PC-9 (cell line): ENCODE data around the gene SYK.

Source experiments
- EZH2 ChIP-seq: fragments of 200-600 bp; sonication (generic); IDR thresholded peaks from 2 replicates; pipeline ENCODE4 v1.8.0; 2017; ENCODE audit warnings: antibody characterized with exemption, low read depth
- TF ChIP-seq, protein P1 (sequence below): fragments of 200-600 bp; sonication (generic); conservative IDR thresholded peaks from 2 replicates; pipeline ENCODE4 v1.6.1; 2017; ENCODE audit warnings: mixed run types, antibody characterized with exemption, mild to moderate bottlenecking, moderate library complexity

DNA sequence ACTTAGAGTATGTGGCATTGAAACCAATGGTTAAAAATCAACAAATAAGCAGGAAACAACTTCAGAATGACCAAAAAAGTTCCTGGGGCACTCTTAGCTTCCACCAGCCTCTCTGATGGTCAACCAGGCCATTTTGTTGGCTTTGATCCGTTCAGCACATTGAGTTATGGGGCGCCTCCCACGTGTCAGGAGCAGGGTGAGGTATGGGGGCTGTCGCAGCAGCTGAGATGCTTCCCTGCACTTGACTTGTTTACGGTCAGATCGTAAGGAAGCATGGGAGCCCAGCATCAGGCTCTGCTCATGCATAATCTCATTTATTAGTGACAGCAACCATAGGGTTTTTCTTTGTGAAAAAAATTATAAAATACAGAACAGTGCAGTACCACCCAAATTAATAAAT is 16.7 kb downstream of the SYK start:
- TF ChIP-seq, protein P1, sequence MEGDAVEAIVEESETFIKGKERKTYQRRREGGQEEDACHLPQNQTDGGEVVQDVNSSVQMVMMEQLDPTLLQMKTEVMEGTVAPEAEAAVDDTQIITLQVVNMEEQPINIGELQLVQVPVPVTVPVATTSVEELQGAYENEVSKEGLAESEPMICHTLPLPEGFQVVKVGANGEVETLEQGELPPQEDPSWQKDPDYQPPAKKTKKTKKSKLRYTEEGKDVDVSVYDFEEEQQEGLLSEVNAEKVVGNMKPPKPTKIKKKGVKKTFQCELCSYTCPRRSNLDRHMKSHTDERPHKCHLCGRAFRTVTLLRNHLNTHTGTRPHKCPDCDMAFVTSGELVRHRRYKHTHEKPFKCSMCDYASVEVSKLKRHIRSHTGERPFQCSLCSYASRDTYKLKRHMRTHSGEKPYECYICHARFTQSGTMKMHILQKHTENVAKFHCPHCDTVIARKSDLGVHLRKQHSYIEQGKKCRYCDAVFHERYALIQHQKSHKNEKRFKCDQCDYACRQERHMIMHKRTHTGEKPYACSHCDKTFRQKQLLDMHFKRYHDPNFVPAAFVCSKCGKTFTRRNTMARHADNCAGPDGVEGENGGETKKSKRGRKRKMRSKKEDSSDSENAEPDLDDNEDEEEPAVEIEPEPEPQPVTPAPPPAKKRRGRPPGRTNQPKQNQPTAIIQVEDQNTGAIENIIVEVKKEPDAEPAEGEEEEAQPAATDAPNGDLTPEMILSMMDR, result no peak
- no peak for TF ChIP-seq EZH2
